HG03521 (cell line): Measurements from ENCODE around the gene CDH12.

Source experiments
- ATAC-seq: cut with Tn5 transposase; IDR thresholded peaks from one replicate; pipeline ENCODE4 v1.9.1; 2021; ENCODE audit warnings: mild to moderate bottlenecking, moderate library complexity; ENCODE audit not compliant: unreplicated experiment

CDH12 gene

DNA sequence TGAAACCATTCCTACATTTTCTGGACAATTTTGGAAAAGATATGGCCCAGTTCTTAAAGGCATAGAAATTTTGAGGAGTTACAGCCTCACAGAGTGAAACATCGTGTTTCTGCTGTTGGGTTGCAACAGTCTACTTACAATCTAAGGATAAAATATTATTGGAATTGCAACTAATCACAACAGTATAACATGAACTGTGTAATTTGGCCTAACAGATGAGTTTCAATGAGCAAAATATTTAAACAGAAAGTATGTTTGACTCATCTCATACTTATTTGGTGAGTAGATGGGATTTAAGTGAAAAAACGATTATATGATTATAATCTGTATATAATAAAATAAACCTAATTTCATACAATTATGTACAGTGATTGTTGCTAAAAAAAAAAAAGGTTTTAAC, 1061.8 kb downstream of the CDH12 start:
- no peak for ATAC-seq

GRCh38 chr5:21784487-21784886, 1068.7 kb downstream of the CDH12 start:
- ATAC-seq, result no peak

GRCh38 chr5:21783074-21783679, 1070.0 kb downstream of the CDH12 start:
- no peak for ATAC-seq

- ATAC-seq, result no peak
Measured at GRCh38 chr5:21776466-21776865, 1076.7 kb downstream of the CDH12 start.

GRCh38 chr5:21774801-21775200, 1078.3 kb downstream of the CDH12 start:
- ATAC-seq, result no peak

DNA sequence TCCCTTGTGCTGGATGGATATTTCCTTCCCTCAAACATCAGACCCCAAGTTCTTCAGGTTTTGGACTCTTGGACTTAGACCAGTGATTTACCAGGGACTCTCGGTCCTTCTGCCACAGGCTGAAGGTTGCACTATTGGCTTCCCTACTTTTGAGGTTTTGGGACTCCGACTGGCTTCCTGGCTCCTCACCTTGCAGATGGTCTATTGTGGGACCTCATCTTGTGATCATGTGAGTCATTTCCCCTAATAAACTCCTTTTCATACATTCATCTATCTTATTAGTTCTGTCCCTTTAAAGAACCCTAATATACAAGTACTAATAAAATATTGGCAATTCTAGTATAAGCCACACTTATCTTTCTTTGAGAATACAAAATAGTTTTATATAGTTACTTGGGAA, 1078.9 kb downstream of the CDH12 start:
- no peak for ATAC-seq

GRCh38 chr5:21773456-21773855, 1079.7 kb downstream of the CDH12 start:
- no peak for ATAC-seq

- ATAC-seq, result no peak
Measured at GRCh38 chr5:21765406-21765805, 1087.7 kb downstream of the CDH12 start.

GRCh38 chr5:21739096-21739495, 1114.0 kb downstream of the CDH12 start:
- no peak for ATAC-seq

- ATAC-seq, result no peak
Measured at GRCh38 chr5:21723500-21723899, 1129.6 kb downstream of the CDH12 start.

GRCh38 chr5:21711866-21712758, 1141.0 kb downstream of the CDH12 start:
- no peak for ATAC-seq

DNA sequence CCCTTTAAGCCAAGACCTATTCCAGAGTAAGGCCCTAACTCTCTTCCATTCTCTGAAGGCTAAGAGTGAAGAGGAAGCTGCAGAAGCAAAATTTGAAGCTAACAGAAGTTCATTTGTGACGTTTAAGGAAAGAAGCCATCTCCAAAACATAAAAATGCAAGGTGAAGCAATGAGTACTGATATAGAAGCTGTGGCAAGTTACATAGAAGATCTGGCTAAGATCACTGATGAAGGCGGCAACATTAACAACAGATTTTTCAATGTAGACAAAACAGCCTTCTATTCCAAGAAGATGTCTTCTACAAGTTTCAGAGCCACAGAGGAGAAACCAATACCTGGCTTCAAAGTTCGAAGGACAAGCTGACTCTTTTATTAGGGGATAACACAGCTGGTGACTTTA, 1143.4 kb downstream of the CDH12 start:
- no peak for ATAC-seq

- no peak for ATAC-seq
Measured at GRCh38 chr5:21704974-21705668, 1148.0 kb downstream of the CDH12 start.

DNA sequence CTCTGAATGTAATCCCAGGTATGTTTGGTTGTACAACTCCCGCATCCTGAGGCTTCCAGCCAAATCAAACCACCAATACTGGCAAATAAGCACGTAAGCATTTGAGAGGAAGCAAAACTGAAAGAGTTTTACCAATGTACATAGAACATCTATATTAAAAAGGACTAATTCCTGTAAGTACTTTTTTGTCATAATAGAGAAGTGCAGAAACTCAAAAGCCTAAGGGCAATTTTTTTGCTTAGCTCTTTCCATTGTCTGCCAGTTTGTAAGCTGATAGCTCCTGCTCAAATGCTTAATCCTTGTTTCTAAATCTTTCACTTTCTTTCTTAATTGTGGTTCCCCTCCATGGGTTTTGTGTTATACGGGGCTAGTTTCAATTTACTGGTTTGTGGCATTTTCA, 1151.8 kb downstream of the CDH12 start:
- ATAC-seq, result no peak
